Measurements from ENCODE around the gene PKDCC. TPM values are rescaled to one million over a fixed set of nuclear protein-coding genes. Genes with fewer than 3 reads are reported as not detected.

Gene PKDCC
- total RNA-seq, 4 donors from 2014 or later = 80.7 to 150 (median 117) TPM

DNA sequence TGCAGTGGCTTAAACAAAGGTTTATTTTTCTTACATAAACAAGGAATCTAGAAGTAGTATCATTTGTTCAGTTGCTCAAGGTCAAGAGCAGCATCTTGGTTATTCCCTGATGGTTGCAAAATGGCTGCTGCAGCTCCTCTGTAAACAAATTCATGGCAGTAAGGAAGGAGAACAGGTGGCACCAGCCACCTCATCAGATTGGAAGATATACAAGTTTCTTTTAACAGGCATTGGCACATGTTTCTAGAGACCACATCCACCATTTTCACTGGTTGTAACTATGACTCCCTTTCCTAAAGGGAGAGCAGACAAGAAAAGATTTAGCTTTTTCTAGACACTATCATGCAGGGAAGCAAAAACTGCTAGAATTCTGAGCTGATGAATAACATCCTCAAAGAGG is 46.3 kb downstream of the PKDCC start:
- no peak for TF ChIP-seq CTCF (IDR thresholded peaks at IDR 0.05; ENCODE audit: low read depth)

DNA sequence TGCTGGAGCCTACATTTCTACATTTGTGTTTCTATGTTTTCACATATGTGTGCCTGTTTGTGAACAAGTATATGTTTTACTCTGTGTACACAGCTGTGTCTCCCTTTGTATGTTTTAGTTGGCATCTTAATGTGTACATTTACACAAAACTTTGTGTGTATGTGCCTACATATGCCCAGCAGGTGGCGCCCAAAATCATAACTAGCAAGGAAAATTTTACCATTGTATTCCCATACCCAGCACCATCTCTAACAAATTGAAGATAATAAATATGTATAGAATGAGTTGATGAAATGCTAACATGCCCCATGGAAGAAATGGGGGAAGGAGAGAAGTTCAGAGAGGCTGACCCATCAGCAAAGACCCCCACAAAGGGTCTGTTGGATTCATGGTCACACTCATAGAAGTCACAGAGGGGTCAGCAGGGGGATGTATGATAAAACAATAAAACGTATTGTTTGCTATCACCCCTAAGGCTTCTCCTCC is 48.1 kb downstream of the PKDCC start:
- TF ChIP-seq CTCF (IDR thresholded peaks at IDR 0.05; ENCODE audit: low read depth) = no peak

GRCh38 chr2:42096869-42097591 is 49.2 kb downstream of the PKDCC start:
- TF ChIP-seq CTCF (IDR thresholded peaks at IDR 0.05; ENCODE audit: low read depth) = no peak

- no peak for TF ChIP-seq CTCF (IDR thresholded peaks at IDR 0.05; ENCODE audit: low read depth)
Observed at GRCh38 chr2:42098571-42099437, 51.0 kb downstream of the PKDCC start.

- TF ChIP-seq CTCF (IDR thresholded peaks at IDR 0.05; ENCODE audit: low read depth) = no peak
Observed at GRCh38 chr2:42099438-42100173, 51.8 kb downstream of the PKDCC start.

DNA sequence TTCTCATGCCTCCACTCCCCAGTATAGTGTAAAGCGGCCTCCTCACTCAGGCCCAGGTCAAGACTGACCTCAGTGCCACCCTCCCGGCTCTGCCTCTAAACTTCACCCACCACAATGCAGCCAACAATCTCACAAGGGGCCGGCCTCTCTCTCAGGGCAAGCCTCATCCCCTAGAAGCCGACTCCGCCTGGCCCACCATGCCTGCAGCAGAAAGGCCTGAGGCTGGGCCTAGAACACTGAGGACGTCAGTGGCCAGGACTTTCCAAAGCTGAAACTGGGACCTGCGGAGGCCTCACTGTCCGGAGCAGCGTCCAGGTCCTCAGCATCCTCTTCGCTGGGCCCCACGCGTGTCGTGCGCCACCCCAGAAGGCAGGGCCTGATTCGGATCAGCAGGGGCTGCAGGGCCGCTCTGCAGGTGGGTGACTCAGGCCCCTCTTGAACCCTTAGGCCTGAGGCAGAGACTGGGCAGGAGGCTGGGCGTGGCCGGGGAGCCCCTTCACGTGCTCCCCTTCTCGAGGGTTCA is 52.9 kb downstream of the PKDCC start:
- TF ChIP-seq CTCF (IDR thresholded peaks at IDR 0.05; ENCODE audit: low read depth) = no peak
